GM19043 (cell line): ENCODE data around the gene GLI3.

Source experiments
- ATAC-seq: cut with Tn5 transposase; IDR thresholded peaks from one replicate; pipeline ENCODE4 v1.9.1; 2021; ENCODE audit warnings: low read depth; ENCODE audit not compliant: unreplicated experiment

GLI3 gene

DNA sequence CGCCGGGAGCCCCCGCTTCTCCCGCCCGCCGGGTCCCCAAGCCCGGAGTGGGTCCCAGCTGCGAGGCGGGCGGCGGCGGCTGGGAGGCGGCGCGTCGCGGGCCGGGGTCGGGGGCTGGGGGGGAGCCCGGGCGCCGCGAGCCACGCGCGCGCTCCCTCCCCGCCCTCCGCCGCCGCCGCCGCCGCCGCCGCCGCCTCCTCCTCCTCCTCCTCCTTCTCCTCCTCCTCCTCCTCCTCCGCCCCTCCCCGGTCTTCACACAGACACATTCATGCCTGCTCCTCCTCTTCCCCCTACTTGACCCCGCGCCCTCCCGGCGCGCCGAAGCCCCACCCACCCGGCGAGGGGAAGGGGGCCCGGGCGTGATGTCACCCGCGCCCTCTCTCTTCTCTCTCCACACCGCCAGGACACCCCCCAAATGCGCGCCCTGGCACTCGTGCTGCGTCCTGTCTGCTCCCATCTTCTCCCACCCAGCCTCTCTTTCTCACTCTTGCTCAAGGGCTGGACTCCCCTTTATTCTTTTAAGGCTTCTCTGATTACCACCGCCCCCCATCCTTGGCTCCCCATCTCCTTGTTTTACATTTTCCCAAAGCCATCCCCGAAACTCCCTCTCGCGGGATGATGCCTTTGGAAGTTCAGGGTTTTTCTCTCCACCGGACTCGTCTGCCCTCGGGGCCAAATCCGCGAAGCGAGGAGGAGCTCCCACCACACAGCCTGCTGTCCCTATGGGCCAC, 967 bp upstream of the GLI3 start:
- ATAC-seq, result peak; percentile 8

DNA sequence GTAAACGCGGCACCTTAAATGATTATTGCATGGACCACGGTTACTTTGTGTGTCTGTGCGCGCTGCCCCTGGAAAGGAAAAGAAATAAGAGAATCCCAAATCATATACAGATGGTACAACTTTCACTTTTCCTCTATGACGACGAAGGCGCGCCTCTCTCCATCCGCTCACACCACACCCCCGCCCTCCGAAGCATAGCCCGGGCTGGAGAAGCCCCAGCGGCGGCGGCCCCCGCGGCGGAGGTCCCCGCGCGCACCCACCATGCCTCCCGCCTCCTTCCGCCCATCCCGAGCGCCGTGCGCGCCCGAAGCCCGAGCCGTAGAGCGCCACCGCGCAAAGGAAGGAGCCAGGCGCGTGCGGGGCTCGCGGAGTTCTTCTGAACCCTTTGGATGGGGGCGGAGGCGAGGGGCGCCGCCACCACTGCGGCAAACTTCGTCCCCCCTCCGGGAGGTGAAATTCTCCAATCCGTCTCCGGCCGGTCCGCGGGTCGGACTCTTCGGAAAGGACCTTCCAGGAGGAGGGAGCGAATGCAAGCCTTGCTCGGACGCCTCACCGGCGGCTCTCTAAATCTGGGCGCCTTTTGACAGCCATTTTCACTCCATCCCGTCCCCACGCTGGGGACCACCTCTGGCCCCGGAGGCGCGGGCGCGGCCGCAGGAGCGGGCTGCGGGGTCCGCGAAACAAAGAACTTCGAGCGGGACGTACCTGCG, 588 bp downstream of the GLI3 start:
- no peak for ATAC-seq

DNA sequence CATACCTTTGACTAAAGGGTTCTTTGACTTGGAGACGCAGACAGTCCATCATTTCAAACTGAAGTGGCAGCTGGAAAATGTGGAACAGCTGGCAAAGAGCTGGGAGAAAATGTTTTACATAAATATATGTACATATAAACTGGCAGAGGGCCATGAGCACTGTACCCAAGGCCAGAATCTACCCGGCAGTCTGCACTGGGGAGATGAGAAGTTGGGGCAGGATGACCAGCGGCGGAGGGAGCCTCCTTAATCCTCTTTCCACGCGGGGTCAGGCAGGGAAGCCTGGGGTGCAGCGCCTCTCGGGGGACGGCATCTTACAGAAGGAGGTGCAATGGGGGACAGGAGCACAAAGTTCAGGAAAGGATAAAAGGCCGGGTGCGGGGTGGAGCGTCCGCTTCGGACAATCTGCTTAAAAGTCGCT, 1.3 kb downstream of the GLI3 start:
- no peak for ATAC-seq

DNA sequence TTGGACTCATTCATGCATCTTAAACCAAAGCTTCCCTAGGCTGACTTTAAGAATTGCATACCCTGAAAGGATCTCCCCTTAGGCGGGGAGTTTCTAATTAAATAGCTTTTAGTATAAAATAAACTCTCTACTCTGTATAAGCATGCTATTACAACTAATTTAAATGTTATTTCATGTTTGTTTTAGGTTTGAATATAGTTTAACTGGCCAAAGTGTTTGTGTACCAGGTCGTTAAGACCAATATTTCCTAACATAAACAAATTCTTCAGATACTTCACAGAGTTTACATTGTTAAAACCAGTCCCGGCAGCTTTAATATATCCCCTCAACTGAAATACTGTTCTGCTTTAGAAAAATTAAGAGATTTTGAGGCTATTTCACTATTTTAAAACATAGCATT, 2.3 kb downstream of the GLI3 start:
- ATAC-seq, result no peak

DNA sequence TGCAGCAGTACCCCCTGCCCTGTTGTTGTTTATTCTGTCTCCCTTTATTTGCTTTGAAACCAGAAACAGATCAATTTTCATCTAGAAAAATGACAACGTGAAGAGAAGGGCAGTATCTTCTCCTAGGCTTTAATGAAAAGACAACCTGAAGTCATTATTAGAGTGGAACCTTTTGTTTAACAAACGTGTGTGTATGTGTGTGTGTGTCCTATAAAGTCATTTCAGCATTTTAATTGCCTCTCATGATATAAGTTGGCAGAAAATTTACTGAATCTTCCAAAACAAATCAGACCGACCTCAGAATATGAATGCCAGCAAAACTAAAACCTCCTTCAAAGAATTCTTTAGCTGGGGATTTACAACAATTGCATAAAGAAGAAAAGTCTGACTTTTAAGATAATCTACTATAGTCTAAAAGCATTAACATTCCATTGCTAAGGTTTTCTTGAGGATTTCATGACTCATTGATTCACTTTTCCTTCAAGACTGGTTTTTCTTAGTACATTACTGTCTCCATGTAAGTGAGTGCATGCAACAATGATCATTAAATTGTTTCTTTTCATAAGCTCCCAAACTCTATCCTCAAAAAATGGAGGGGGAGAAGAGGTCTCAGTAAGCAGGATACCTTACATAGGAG, 3.2 kb downstream of the GLI3 start:
- no peak for ATAC-seq

DNA sequence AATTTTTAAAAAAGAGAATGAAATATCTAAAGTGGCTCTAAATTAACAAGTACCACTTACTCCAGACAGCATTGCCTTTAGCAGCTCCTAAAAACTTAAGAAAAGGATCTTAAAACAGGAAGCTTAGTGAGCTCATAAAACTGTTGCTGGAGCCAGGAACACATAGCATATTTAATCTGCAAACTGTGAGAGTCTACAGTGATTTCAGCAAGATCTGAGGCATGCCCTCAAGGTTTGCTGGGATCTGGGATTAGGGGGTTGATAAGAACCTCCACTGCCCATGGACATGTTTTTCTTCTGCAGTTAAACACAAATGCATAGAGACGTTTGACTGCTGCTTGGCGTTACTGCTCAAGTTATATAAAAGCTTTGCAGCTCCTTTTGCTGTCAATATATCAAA, 3.8 kb downstream of the GLI3 start:
- ATAC-seq, result no peak

DNA sequence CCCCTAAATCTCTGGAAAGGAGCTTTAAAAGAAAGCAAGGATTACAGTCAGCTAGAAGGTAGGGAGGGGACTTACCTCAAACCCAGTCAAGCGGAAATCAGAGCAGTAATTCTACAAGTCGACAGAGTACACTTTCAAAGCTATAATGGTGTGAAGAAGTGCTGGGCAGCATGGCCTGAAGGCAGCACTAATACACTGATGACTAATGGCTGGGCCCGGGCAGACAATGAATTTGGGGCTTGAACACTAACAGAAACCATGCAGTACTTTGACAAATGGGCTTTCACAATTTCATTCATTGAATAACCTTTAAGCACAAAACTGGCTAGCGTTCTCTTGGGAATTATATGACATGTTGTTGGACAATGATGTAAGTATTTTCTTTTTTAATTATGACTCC, 4.7 kb downstream of the GLI3 start:
- no peak for ATAC-seq

DNA sequence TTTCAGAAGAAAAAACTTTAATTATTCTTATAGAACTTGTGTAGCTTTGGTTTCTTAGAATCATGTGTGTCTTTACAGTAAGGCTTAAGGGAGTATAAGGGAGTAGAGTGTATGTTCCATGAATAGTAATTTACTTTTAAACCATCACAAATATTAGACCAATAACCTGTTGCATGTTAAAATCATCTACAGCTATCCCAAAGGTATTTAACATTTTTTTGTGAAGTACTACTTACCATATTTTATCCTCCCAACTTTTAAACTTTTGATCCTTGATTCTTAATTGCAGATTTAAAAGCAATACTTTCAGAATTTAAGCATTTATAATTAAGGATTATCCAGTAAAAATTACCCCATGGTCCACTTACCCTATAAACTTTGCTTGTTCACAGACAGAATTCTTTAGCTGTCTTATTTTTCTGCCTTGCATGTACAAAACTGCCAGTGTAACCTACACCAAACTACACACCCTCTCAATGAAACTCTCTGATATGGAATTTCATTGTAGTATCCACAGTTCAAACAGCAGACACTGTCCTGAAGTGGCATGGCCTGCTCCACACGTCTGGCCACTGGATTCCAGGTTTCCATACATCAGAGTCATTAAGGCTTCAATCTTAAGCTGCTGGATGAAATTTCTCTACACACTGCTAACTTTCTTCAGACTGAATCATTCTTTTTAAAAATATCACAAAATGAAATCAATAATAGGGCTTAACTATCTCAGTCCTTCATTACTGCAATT, 5.8 kb downstream of the GLI3 start:
- no peak for ATAC-seq

DNA sequence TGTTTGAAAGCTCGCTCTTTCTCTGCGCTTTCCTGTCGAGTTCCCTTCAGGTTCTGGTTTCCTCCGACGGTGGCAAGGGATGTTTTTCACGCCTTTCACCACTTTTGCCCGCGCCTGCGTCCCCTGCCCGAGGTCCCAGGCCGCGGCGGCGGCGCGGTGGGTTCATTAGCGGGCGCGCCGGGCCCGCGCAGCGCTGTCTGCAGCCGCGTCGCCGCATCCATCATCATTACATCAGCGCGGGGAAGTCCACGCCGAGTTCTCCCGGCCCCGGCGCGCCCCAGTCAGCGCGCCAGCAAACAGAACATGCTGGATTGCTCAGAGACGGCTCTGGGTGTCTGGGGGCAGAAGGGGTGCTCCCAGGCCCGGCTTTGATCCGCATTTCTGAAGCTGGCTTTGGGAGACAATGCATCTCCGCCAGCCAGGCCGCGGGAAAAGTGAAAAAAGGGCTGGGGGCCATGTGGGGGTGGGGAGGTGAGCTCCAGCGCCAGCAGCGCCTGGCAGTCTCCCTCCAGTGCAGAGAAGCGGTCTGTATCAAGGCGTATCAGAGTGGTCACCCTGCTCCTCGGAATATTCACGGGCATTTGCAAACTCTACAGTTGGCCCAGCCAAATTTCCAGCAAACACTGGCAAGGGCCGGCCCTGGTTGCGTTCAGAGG, 8.9 kb downstream of the GLI3 start:
- ATAC-seq, result no peak

DNA sequence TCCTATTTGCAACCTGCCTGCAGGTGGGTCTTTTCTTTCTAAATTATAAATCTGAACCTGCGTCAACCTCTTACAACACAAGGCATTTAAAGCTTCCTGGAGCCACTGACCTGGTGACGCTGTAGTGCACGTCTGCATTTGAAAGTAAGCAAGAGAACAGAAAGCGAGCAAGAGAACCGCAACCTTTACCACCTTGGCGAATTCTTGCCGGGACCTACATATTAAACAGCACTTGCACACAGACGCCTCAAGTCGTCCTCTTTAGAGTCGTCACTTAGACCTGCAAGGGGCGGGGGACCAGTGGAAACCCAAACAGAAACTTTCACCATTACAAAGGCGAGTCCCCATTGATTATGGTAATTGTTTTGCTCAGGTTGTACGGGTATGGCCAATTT, 9.5 kb downstream of the GLI3 start:
- no peak for ATAC-seq

DNA sequence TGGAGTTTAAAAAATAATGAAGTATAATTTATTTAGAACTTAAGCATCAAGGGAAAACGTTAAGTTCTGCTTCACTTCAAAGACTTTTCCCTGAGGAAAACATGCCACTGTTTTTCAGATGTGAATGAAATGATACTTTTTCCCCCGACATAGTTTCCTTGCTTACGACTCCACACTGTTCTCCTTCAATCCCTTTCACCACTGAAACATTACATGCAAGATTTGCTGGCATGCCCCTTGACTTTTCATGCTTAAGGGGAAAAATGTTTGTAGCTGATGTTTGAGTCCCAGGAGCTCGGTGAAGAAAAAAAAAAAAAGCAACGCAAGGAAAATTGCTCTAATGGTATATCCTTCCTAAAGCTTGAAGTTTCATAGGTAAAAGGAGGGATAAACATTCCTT, 10.0 kb downstream of the GLI3 start:
- no peak for ATAC-seq

DNA sequence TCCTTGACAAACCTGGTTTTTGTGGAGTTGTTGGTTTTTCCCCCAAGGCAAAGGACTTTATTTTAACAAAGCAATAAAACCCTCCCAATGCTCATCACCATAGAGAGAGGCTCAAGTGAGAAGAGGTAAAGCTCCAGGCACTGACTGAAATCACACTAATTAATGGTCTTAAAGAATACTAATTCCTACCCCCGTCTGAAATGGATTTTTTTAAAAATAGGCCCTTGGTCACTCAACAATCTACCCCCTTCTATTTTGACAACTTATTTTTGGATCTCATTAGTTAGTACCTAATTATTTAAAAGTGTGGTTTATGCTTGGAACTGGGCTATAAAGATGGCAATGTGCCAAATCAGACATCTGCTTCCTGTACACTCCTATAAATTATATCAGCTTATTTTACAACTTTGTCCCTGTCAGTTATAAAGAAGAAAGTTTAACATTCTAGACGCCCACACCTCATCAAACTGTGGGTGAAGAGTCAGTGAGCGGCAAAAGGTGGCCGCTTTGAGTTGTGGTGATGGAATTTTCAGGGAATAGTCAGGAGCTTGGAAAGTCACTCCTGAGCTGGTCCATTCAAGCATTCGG, 10.6 kb downstream of the GLI3 start:
- no peak for ATAC-seq

DNA sequence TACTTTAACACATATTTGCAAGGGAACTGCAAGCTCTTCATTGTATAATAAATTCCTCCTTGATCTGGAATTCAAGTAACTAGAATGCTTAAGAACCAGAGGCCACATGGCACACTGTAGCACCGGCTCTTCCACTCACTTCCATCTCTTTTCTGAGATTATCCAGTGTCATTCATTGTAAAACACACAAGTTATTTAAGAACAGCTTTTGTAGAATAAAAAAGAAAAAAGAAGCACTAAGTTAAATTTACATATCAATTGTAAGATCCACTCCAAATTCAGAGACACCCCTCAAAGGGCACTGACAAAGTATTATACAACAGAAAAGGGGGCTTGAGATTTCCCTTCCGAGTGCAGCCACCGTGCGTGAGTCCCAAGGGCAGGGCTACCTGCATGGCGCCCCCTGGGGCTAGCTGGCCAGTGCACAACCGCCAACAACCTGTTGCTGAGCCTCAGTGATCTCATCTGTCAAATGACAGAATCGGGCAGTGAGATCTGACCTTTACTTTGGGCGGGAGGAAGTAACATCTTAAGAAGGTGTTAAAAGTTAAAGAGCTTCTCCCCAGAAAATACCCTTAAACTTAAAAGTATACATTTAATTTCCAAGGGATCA, 12.5 kb downstream of the GLI3 start:
- no peak for ATAC-seq

DNA sequence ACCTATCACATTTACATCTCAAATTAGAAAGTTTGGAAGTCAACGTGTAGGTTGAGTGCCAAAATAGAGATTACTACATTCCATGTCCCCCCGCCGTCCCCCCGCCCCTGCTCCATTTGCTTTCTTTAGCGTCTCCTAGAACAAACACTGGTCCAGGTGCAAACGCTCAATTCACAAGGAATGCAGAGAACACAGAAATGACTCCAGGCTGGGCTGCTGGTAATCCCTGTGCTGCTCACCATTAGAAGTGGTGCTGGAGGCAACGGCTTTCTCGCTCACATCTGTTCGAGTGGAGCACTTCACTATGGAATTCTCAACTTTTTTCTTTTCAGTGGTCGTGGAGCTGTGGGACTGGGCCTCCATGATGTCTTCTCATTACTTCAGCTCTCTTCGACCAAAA, 14.1 kb downstream of the GLI3 start:
- ATAC-seq, result no peak

DNA sequence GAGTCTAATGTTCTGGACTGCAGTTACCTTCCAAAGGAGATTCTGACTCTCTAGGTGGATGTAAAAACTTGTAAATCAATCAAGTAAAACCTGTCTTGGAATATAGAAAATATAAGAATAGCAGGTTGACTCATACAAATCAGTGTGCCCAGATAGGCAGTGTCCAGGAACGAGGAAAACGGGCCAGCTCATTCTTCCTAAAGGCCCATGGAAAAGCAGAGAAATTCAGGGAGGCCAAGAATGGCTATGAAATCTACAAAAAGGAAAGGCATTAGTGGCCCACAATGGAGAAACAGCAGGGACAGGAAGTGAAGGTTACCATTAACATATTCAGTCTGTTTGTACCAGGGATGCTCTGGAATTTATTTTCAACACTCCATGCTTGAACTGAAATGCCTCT, 14.9 kb downstream of the GLI3 start:
- ATAC-seq, result no peak

DNA sequence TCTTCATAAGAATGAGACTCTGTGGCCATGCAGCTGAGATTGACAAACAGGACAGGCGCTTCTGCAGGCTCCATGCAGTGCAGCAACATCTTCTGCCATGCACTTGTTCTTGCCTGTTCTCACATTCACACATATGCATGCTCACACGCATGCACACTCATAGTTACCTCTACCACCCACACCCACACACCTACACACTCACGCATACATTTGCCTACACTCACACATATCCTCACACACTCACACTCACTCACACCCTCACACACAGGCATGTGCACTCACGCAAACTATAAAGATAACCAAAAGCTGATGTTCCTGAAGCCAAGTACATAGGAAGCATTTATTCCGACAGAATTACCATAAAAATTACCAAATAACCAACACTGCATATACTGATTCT, 15.7 kb downstream of the GLI3 start:
- no peak for ATAC-seq

DNA sequence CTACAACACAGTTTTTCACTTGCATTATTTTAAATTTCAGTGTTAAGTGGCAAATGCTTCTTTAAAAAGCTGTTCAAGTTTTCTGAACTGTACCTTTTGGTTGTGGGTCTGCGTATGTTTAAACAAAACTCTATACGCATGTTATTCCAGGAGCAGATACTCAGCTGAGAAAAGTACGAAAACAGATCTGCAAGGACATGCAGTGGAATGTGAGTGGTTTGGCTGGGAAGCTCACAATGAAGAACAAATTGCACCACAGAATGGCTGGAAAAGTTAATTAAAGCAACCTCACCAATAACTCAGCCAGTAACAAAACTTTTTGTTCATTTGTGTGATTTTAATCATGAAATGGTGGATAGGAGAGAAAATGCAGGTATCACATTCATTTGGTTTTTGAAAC, 17.6 kb downstream of the GLI3 start:
- ATAC-seq, result no peak

DNA sequence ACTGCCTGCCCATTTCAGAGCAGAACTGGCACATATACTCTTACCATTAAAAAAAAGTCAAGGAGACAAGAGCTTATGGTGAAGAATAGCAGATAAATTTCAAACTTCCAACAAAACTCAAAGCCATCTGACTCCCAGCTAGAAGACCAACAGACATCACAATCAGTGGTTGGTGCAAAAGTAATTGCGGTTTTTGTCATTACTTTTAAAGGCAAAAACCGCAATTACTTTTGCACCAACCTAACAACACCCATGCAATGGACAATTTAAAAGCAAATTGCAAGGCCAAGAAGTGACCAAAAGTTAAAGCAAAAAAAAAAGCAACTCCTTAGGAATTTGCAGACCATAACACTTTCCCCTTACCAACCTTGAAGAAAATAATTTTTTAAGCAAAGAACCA, 18.8 kb downstream of the GLI3 start:
- ATAC-seq, result no peak

DNA sequence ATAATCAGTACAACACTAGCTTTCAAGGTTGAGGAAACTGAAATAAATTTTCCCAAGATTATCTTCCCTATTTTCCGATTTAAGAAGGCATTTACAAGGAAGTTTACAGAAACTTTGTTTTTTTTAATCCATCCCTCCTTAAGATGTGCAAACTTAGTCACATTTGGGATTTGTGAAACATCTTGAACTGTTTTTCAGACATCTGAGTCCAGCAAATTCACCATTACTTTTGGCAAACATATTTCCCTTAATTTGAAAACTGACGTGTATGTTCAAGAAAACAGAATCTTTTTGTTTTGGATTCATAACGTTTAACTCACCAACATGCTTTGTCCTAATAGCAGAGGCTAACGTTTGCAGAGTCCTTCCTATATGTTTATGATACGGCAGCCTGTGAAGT, 19.5 kb downstream of the GLI3 start:
- ATAC-seq, result no peak

DNA sequence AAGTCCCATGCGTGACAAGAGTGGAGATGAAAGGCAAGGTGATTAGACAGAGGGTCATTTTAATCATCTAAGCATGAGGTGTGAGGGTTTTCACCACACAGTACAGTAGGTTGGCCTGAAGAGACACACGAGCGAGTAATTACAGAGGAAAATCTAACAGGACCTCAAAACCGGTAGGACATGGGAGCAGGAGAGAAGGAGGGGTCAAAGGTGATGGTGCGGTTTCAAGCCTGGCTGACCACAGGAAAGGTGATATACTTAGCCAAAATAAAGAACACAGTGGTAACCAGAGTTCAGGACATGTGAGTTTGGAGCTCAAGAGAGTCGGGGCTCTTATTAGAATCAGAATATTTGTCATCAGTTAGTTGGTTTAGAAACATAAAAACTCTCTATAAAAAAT, 20.0 kb downstream of the GLI3 start:
- no peak for ATAC-seq
